ENCODE results near the gene PLCD4.

The PLCD4 gene

DNA sequence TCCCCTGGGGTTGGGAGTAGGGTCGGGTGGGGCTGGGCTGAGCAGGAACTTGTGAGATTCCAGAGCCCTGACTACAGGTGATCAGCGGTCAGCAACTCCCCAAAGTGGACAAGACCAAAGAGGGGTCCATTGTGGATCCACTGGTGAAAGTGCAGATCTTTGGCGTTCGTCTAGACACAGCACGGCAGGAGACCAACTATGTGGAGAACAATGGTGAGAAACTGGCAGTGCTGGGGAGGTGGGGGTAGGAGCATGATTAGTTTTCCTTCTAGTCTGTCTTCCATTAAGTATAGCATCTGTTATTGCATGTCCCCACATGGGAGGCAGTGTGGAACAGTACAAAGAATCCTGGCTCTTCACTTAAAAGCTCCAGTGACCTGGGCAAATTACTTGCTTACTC, 28.0 kb downstream of the PLCD4 start:
- no peak overlapping the region for H3K4me3 ChIP-seq
- no peak for TF ChIP-seq Cebpa-rat (IDR thresholded peaks at IDR 0.05)
- peaks cover 0 to 16% (median 6%) of the 10 kb centered on the region in 11 experiments; a peak in 8 of 22 replicates for H4K20me1 ChIP-seq
- no peak overlapping the region for H3K4me2 ChIP-seq
- H3K4me1 ChIP-seq, result peaks cover 0 to 15% (median 7%) of the 10 kb centered on the region in 10 experiments; a peak in 16 of 20 replicates
- no peak overlapping the region for H3K27ac ChIP-seq
- no peak overlapping the region for H3K9ac ChIP-seq
- H3K36me3 ChIP-seq, result peaks cover 74 to 83% (median 81%) of the 10 kb centered on the region in 11 experiments
- no peaks in the 10 kb centered on the region for H3K9me3 ChIP-seq (replicated peaks in 1 of 11)
- no peaks in the 10 kb centered on the region for H3K27me3 ChIP-seq

DNA sequence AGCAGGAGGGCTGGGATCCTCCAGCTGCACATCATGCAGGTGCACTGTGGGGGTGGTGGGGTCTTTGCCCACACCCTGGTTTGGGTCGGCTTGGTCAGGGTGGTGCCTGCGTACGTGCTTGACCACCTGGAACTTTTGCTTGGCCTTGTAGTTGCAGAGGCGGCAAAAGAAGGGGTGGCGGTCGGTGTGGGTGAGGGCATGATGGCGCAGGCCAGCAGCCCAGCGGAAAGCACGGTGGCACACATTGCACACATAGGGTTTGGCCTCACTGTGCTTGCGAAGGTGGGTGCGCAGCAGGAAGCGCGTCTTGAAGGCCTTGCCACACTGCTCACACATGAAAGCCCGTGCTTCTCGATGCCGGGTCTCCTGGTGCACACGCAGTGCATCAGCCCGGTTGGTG, 30.7 kb downstream of the PLCD4 start:
- TF ChIP-seq Cebpa-rat (IDR thresholded peaks at IDR 0.05), result no peak
- Histone ChIP-seq H3K27me3 (no peaks in the 10 kb centered on the region), H3K36me3 (peaks cover 95 to 100% (median 99%) of the 10 kb centered on the region in 11 experiments), H3K27ac (no peak overlapping the region), H4K20me1 (peaks cover 0 to 36% (median 24%) of the 10 kb centered on the region in 11 experiments; a peak in 13 of 22 replicates), H3K4me1 (peaks cover 0 to 8% (median 3%) of the 10 kb centered on the region in 10 experiments; a peak in 9 of 20 replicates), H3K9me3 (replicated peaks in 1 of 11) (no peaks in the 10 kb centered on the region), H3K4me2 (no peak overlapping the region), H3K9ac (no peak overlapping the region), H3K4me3 (no peak overlapping the region)

GRCh38 chr2:218642121-218642656, 34.5 kb downstream of the PLCD4 start:
- TF ChIP-seq Cebpa-rat (IDR thresholded peaks at IDR 0.05), result no peak
- Histone ChIP-seq H3K9me3 (replicated peaks in 1 of 11) (no peaks in the 10 kb centered on the region), H3K4me2 (no peak overlapping the region), H3K36me3 (peaks cover 95 to 100% (median 99%) of the 10 kb centered on the region in 11 experiments), H3K4me1 (no peaks in the 10 kb centered on the region), H4K20me1 (peaks cover 0 to 64% (median 36%) of the 10 kb centered on the region in 11 experiments; a peak in 15 of 22 replicates), H3K27ac (no peak overlapping the region), H3K9ac (no peak overlapping the region), H3K4me3 (no peak overlapping the region), H3K27me3 (no peaks in the 10 kb centered on the region)

DNA sequence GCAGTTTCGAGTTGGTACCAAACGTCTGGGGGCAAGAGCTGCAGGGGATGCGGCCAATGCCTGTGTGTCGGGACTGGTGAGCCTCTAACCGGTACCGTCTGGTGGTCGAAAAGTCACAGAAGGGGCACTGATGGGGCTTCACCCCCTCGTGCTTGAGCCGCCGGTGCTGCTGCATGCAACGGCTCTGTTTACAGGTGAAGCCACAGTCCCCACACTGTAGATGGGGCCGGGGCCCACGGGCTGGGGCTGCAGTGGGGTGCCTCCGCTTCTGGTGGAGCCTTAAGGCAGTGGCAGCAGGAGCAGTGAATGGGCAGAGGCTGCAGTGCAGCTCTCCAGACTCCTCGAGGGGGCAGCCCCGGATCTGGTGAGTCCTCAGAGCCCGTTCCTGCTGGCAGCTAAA, 35.1 kb downstream of the PLCD4 start:
- no peak overlapping the region for H3K4me2 ChIP-seq
- no peaks in the 10 kb centered on the region for H3K27me3 ChIP-seq
- no peaks in the 10 kb centered on the region for H3K4me1 ChIP-seq
- TF ChIP-seq Cebpa-rat (IDR thresholded peaks at IDR 0.05), result no peak
- H3K4me3 ChIP-seq, result no peak overlapping the region
- H3K9ac ChIP-seq, result no peak overlapping the region
- H3K9me3 ChIP-seq (replicated peaks in 1 of 11), result no peaks in the 10 kb centered on the region
- H3K36me3 ChIP-seq, result peaks cover 95 to 100% (median 99%) of the 10 kb centered on the region in 11 experiments
- H3K27ac ChIP-seq, result no peak overlapping the region
- peaks cover 0 to 70% (median 41%) of the 10 kb centered on the region in 11 experiments; a peak in 17 of 22 replicates for H4K20me1 ChIP-seq

DNA sequence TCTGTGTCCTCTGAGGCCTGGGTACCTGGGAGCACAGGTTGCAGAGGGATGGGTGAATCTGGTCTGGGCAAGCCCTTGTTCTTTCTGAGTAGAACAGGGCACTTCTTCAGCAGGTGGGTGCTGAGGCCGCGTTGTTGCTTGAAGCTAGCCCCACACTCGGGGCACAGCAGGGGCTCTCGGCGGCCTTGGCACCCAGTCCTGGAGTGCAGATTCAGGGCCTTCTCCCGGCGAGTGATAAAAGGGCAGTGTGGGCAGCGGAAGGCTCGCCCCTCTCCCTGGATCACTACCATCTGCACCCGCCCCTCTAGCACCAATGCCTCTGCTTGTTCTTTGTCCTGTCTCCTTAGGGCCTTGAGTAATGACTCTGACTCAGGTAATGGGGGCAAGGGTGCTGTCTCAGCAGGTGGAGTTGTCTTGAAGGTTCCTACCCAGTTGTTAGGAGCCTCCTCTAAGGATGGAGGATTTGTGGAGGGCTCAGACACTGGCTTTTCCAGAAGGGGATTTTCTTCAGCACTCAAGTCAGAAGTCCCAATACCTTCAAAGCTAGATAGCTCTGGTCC, 36.1 kb downstream of the PLCD4 start:
- Histone ChIP-seq H3K27me3 (no peaks in the 10 kb centered on the region), H3K27ac (no peak overlapping the region), H3K36me3 (peaks cover 95 to 100% (median 99%) of the 10 kb centered on the region in 11 experiments), H3K4me3 (no peak overlapping the region), H3K4me1 (peaks cover 0 to 3% (median 0%) of the 10 kb centered on the region in 10 experiments; a peak in 1 of 20 replicates), H3K9ac (no peak overlapping the region), H3K9me3 (replicated peaks in 1 of 11) (no peaks in the 10 kb centered on the region), H4K20me1 (peaks cover 4 to 71% (median 46%) of the 10 kb centered on the region in 11 experiments; a peak in 20 of 22 replicates), H3K4me2 (no peak overlapping the region)
- no peak for TF ChIP-seq Cebpa-rat (IDR thresholded peaks at IDR 0.05)

GRCh38 chr2:218644721-218645120, 37.0 kb downstream of the PLCD4 start:
- H3K4me3 ChIP-seq, result no peak overlapping the region
- no peak for TF ChIP-seq Cebpa-rat (IDR thresholded peaks at IDR 0.05)
- no peaks in the 10 kb centered on the region for H3K9me3 ChIP-seq (replicated peaks in 1 of 11)
- H3K27ac ChIP-seq, result no peak overlapping the region
- H3K9ac ChIP-seq, result no peak overlapping the region; a peak in 1 of 22 replicates
- no peak overlapping the region for H3K4me2 ChIP-seq
- H4K20me1 ChIP-seq, result peaks cover 4 to 80% (median 52%) of the 10 kb centered on the region in 11 experiments; a peak in 20 of 22 replicates
- H3K27me3 ChIP-seq, result no peaks in the 10 kb centered on the region
- H3K4me1 ChIP-seq, result peaks cover 0 to 3% (median 0%) of the 10 kb centered on the region in 10 experiments; a peak in 1 of 20 replicates
- peaks cover 95 to 100% (median 99%) of the 10 kb centered on the region in 11 experiments for H3K36me3 ChIP-seq

- no peak overlapping the region for H3K4me3 ChIP-seq
- no peak overlapping the region for H3K4me2 ChIP-seq
- peaks cover 0 to 3% (median 0%) of the 10 kb centered on the region in 10 experiments; a peak in 1 of 20 replicates for H3K4me1 ChIP-seq
- H3K9me3 ChIP-seq (replicated peaks in 1 of 11), result no peaks in the 10 kb centered on the region
- peaks cover 95 to 100% (median 99%) of the 10 kb centered on the region in 11 experiments for H3K36me3 ChIP-seq
- no peak overlapping the region for H3K27ac ChIP-seq
- no peaks in the 10 kb centered on the region for H3K27me3 ChIP-seq
- no peak for TF ChIP-seq Cebpa-rat (IDR thresholded peaks at IDR 0.05)
- H3K9ac ChIP-seq, result no peak overlapping the region; a peak in 1 of 22 replicates
- peaks cover 4 to 82% (median 52%) of the 10 kb centered on the region in 11 experiments; a peak in 20 of 22 replicates for H4K20me1 ChIP-seq
Observed at GRCh38 chr2:218645126-218645525, 37.4 kb downstream of the PLCD4 start.

- Histone ChIP-seq H3K4me2 (no peak overlapping the region), H3K36me3 (peaks cover 97 to 100% (median 100%) of the 10 kb centered on the region in 11 experiments), H3K27me3 (no peaks in the 10 kb centered on the region)
Observed at GRCh38 chr2:218648088-218648786, 40.5 kb downstream of the PLCD4 start.

GRCh38 chr2:218648787-218649100, 41.0 kb downstream of the PLCD4 start:
- Histone ChIP-seq H3K9me3 (replicated peaks in 1 of 11) (no peaks in the 10 kb centered on the region), H3K9ac (no peak overlapping the region), H3K27ac (no peak overlapping the region), H3K27me3 (no peaks in the 10 kb centered on the region), H4K20me1 (peaks cover 4 to 82% (median 42%) of the 10 kb centered on the region in 11 experiments; a peak in 20 of 22 replicates), H3K36me3 (peaks cover 97 to 100% (median 100%) of the 10 kb centered on the region in 11 experiments), H3K4me2 (no peak overlapping the region), H3K4me3 (no peak overlapping the region), H3K4me1 (peaks cover 0 to 6% (median 0%) of the 10 kb centered on the region in 10 experiments; a peak in 7 of 20 replicates)
- TF ChIP-seq Cebpa-rat (IDR thresholded peaks at IDR 0.05), result no peak

More at GRCh38 chr2:218648088-218648786, 40.5 kb downstream of the PLCD4 start:
- no peak overlapping the region for H3K27ac ChIP-seq
- 0 out of 22 replicates have a peak overlapping the region, but pooled peaks of 1 of the 11 experiments have one; percentile 36 for H3K9ac ChIP-seq
- H3K4me1 ChIP-seq, result peaks cover 0 to 3% (median 0%) of the 10 kb centered on the region in 10 experiments; a peak in 1 of 20 replicates
- no peak for TF ChIP-seq Cebpa-rat (IDR thresholded peaks at IDR 0.05)
- H3K9me3 ChIP-seq (replicated peaks in 1 of 11), result no peaks in the 10 kb centered on the region
- H3K4me3 ChIP-seq, result no peak overlapping the region
- H4K20me1 ChIP-seq, result peaks cover 4 to 82% (median 47%) of the 10 kb centered on the region in 11 experiments; a peak in 20 of 22 replicates

Measured in BLaER1 treated with 17β-estradiol and CSF1 and Interleukin-3, amounts not matched to agents 10 nM and 100 nM (cell line).